ENCODE results near the gene DEFB114.
A peak's percentile ranks its signal among the peaks of the same experiment; 100 is the strongest.
"Not testable (repeated sequence)": the region's sequence is repeated elsewhere in the genome, so short reads cannot be mapped to it uniquely, and the experiment has no call there.

DEFB114 gene, protein sequence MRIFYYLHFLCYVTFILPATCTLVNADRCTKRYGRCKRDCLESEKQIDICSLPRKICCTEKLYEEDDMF

DNA sequence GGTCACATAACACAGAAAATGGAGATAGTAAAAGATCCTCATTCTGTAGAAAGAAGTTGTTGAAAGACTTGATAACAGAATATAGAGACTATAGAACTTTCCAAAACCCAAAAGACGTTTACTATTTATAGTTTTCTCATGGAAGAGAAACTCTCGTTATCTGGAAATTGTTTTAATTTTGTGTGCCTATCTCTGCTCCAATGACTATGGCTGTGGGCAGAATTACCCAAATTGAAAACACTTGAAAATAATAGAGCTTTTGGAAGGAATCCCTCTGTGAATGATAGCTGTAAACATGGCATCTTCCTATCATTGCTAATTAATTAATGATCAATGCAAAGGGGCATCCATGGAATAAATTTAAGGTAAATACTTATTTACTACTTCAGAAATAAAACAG, at the start of gene DEFB114:
Gene DEFB114 (minus strand): TSS at position 101 of the 400 bp plus-strand sequence. CDS start 59 bp downstream, at position 42.
- DNase-seq (ENCODE audit: low read depth in 2 of 2), result no peak

DNA sequence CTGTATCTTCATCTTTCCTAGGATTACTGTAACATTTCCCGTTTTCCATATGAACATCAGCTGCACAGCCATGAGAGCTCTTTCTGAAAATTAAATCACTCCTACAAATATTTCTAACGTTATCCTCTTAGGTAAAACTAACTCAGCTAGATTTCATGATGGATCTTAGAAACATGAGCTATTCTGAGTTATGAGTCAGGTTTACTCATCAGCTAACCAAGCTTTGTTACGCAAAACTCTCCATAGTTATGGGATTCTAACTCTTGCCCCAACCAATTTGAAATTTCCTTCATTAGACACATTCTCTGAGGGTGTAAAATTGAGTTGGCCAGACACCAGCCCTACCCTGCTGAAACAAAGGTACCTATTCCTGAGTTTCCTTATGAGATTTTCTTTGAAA, 43.9 kb upstream of the DEFB114 start:
- peak; percentile 2 to 8 for DNase-seq (ENCODE audit: low read depth in 2 of 2)

DNA sequence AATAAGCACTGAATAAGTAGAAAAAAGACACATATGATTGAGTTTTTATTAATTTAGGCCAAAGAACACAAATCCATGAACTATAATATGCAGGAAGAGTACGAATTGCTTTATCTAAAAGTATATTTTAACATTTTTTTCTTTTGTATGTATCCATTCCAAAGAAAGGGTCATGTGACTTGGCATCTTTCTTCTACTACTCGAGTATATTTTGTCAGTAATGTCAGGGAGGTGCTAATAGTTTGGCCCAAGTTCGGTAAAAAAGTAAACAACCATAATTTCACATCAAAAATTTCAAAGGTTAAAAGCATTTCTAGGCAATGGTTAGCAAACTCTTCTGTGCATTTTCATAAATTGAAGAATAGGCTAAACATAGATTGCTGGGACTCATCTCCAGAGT, 39.2 kb upstream of the DEFB114 start:
- DNase-seq (ENCODE audit: low read depth in 2 of 2), result no peak

DNA sequence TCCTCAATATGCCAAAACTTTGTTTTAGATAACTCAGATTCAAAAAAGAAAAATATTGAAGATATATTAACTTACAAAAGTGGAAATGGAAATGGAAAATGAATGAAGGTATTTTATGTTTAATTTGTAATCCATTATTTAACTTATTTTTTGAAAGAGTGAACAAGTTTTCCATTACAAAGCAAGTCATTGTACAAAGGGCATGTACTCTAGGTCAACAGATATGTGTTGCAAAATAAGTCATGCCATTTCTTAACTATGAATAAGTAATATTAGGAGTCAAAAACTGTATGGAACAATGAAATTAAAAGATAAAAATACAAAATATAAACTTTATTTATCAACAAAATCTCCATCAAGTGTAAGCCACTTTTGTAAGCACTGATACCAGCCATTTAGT, 31.3 kb upstream of the DEFB114 start:
- DNase-seq (ENCODE audit: low read depth in 2 of 2), result no peak

DNA sequence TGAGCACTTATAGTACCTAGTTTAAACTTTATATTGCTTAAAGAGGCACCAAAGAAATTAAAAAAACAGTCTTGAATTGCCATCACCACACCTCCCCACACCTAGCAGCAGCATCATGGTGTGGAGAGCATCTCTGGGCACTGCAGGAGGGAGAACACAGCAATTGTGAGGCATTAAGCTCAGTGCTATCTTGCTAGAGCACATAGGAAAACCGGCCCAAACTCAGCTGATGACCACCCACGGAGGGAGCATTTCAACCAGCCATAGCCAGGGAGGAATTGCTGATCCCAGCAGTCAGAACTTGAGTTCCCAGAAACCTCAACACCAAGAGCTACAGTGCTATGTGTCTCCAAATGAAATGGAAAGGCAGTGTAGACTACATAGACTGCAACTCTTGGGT, 24.9 kb upstream of the DEFB114 start:
- DNase-seq (ENCODE audit: low read depth in 2 of 2), result no peak

DNA sequence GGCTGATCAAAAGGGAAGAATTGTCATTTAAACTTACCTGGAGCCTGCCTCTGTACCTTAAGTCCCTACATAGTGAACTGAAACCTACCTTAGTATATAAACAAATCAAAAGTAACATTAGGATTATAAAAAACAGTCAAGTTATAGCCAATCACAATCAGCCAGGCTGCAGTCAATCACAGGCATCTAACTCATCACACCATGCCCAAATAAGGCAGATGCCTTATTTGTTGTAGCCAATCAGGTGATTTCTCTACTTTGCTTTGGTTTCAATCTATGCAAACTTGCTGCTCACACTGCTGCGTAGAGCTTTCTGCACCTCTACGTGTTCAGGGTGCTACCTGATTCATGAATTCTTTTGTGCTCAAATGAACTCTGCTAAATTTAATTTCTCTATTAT, 23.8 kb upstream of the DEFB114 start:
- no peak for DNase-seq (ENCODE audit: low read depth in 2 of 2)

DNA sequence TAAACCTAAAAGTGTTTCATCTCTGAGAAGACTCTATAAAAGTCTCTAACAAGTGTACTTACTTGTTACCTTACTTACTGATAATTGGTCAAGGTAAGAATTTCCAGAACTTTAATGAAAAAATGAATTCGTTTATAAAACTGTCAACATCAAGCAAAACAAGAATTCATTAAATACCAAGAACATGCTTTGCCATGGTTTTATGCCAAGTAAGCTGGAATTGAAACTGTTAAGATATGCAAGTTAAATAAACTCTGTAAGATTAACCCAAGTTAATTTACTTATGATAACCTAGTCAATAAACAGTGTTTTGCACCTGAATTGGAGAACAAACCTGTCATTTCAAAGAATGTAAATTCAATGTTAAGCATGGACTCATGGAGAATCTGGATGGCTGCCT, 22.6 kb upstream of the DEFB114 start:
- no peak for DNase-seq (ENCODE audit: low read depth in 2 of 2)

DNA sequence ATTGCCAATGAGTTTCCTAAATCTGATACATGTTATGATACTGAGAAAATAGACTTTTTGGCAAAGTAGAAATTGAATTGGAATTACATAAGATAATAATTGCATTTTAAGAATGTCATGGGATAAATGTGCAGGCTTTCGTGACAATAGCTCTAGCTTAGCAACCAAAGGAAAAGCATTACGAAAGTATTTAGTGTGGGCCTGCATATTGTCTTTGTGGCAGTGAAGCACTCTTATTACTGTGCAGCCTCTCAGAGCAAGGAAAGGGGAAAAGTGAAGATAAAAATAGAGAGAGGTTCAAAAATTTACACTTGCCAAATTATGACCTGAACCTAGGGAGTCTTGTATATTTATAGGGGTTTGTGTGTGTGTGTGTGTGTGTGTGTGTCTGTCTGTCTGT, 18.1 kb upstream of the DEFB114 start:
- no peak for DNase-seq (ENCODE audit: low read depth in 2 of 2)

DNA sequence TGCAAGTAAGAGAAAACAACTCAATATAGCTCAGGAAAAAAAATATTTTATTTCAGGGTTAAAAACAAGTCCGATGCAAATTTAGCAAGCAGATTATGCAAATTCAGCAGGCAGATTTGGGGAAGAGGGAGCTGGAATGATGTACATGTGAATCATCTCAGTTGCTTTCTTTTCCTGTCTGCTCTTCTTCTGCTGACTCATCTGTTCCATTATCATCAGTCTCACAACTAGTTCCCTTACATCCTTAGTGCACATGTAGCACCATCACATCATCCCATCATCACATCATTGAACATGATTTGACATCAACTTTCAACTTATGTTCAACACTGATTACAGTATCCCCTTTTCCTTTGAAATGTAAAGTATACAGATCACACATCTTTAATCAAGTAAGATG, 16.9 kb upstream of the DEFB114 start:
- DNase-seq (ENCODE audit: low read depth in 2 of 2), result no peak

DNA sequence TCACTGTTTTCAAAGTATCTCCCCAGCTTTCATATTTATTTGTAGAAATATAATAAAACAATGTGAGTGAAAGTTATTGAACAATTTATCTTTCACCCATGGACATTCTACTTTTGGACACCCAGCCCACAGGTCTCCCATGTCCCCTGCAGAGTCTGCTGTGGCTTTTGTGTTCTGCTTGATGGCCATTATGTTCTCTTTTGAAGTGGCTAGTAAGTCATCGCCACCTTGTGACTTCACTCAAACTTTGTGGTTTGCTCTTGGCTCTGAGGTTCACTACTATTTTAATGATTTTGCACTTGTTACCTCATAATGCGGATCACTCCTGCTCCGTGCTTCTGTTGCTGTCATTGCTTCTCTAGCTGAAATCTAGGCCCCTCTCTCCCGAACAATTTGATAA, 15.6 kb upstream of the DEFB114 start:
- no peak for DNase-seq (ENCODE audit: low read depth in 2 of 2)

DNA sequence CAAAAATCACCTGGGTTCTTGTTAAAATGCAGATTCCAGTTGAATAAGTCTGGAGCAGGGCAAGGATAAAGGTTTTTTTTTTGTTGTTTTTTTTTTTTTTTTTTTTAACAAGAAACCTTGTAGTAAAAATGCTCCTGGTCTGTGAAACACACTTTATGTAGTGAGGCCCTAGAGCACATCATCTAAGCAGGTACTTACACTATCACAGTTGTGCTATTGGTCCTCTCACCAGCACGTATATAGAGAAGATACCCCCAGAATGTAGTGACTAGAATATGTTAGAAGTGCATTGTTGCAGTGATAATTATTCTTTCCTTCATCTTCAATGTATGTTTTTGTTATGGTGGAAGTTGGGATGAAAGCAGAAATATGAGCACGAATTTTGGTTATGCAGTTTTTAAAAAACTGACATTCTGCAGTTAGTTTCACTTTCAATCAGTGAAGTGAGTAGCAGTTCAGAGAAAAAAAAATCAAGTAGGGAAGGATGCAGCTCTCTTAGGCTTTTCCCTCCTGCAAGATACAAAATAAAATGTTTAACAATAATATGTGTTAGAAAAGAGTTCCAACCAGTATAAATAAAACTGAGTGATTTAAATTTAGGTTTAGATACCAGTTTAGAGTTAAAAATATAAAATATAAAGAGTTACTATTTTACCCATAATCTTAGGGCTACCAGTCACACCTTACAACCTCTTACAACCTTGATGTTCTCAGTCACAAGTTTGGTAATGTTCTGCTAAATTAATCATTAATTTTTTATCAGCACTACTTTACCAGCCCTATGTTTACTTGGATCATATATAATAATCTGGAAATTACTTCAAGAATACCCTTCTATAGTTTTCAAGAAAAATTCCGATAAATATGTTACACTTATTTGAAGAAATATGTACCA, 14.6 kb upstream of the DEFB114 start:
- DNase-seq (ENCODE audit: low read depth in 2 of 2), result no peak

DNA sequence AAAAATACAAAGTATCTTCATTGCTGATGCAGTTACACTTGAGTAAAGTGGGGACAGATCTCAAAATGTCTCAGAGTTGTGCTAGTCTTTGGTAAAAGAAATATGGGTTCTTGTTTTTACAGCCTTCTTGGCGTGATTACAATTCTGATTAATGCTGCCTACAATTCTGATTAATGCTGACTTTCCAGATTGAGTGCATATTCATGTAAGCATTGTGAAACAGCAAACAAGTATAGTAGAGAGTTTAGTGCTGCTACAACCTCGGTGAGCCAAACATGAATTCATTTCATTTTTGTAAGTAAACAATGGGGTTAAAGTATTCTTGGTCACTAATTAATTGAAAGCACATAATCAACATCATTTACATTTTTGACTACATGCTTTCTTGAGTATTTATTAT, 5.6 kb upstream of the DEFB114 start, which contains the start of gene DEFB113:
Gene DEFB113 (minus strand): TSS at position 21 of the 400 bp plus-strand sequence. CDS start 0 bp downstream, at position 21.
- DNase-seq (ENCODE audit: low read depth in 2 of 2), result no peak

DNA sequence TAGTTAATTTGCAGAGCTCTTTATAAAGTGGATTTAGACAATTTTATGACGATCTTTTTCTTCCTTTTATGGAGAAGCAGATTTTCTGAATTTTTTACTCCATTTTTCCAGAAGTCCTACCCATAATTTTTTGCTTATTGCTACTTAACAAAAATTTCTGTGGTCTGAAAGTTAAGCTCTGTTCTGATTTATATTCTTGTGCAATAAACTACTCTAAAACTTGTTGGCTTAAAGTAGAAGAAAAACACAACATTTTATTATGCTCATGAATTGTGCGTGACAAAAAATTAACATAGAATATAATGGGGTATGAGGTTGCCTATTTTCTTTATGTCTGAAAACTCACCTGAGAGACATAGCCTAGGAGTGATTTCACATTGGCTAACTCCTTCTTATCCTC, 2.9 kb upstream of the DEFB114 start:
- no peak for DNase-seq (ENCODE audit: low read depth in 2 of 2)

DNA sequence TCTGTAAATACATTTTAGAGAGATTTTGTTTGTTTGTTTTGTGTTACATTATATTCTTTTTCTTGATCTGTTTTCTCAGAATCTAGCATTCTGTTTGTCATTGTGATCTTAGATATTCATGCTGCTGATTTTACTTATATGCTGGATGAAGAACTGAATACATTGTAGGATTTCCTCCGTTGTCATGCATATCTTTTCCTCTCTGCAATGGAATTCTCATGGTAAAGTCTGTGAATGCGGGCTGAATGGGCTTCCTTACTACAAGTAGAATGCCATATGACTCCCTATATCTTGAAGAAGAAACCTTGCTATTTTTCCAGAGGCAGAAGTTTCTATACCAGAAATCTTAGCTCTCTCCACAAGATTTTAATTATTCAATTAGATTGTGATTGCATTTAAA, 2.4 kb upstream of the DEFB114 start:
- no peak for DNase-seq (ENCODE audit: low read depth in 2 of 2)

DNA sequence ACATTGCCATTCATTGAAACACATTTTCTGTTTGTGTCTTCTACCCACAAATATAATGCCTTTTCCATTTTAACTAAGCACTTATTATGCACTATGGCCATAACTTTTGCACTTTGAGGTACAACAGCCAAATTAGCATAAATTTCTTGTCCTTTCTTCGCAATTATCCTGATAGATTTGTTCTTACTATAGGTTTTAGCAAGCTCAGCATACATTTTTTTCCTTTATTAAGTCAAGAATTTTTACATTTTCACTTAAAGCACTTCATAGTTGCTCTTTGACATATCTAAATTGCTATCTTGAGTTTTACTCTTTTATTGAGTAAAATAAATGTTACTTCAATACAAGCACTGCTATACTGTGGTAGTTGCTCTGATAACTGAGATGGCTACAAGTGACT, 5.8 kb downstream of the DEFB114 start:
- DNase-seq (ENCODE audit: low read depth in 2 of 2), result no peak

DNA sequence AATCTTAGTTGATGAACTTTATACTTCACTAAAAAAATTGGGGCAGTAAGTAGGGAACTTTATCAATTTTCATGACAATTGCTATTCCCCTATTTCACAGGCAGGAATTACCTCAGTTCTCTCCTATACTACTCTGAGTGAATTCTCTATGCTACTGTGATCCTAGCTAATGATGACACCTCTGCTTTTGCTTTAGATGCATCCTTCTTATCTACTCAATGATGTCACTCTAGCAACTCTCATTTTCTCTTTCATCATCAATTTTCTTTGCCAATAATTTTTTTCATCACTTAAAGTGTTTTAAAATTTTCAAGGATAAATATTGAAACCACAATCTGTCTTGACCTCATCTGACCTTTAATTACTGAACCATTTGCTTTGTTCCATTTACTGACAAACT, 8.1 kb downstream of the DEFB114 start:
- DNase-seq (ENCODE audit: low read depth in 2 of 2), result no peak

DNA sequence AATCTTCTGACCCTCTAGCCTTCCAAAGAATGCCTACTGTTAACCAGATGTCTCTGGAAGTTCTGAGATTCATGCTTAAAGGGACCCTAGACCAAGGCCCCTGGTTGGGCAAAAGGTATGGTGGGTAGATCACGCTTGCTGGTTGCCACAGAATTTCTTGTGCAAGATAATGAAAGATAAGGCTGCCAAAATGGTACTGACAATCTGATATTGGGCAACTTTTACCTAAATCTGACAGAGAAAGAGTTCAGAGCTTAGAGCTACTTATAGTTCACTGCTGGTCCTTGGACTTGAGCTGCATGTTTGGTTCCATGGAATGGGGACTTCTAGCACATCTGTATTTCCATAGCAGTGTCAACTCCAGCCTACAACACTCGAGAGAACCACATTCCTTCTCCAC, 12.0 kb downstream of the DEFB114 start:
- no peak for DNase-seq (ENCODE audit: low read depth in 2 of 2)

DNA sequence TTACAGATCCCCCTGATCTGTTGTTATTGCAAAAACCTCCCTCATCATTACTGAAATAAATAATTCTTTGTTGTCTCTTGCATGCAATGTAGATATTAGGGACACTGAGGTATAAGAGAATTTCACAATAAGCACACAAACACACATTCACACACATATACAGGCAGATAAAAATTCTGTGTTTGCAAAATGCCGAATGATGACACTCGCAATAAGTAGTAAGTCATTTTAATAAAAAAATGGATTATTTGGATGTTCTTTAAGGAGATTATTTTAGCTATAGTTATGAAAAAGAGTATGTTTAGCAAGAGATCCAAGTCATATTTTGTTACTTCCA, 13.6 kb downstream of the DEFB114 start:
- no peak for DNase-seq (ENCODE audit: low read depth in 2 of 2)

DNA sequence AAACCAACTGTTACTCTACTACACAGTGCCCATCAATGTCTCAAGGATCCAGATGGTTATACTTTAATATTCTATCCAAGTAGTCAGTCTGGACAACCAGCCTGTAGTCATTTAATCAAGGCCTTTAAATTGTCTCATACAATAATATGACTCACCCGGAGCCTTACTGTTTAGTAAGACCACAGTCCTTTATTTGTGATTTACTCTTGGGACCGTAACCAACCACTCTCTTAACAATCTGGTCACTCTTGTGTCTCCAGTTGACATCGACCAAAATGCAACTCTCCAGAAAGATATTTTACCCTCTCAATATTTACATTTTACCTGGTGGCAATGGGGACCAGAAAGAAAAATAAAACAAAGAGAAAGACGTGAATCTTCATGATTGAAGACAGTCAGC, 14.9 kb downstream of the DEFB114 start:
- DNase-seq (ENCODE audit: low read depth in 2 of 2), result no peak

DNA sequence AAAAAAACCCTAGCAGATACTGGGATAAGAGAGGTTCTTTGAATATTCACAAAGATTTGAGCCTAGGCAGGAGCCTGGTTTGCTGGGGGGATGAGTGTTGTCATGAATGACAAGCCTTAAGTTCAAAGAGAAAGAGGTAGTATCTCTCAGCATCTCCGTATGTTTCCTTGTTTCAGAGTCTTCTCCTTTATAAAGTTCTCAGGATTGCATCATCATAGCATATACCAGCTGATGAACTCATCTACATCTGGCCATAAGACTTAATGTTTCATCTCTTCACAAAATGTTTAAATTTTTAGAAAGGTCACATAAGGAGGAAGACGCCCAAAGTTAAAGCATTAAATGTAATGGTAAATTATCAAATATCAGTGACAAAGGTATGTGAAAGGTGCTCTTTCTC, 17.1 kb downstream of the DEFB114 start:
- DNase-seq (ENCODE audit: low read depth in 2 of 2), result no peak

DNA sequence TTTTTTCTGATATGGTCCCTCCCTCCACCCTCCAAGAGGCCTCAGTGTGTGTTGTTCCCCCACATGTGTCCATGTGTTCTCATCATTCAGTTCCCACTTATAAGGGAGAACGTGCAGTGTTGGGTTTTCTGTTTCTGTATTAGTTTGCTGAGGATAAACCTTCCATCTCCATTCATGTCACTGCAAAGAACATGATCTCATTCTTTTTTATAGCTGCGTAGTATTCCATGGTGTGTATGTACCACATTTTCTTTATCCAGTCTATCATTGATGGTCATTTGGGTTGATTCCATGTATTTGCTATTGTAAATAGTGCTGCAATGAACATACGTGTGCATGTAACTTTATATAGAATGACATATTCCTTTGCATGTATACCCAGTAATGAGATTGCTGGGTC, 19.9 kb downstream of the DEFB114 start:
- not testable (repeated sequence) for DNase-seq (ENCODE audit: low read depth in 2 of 2)

DNA sequence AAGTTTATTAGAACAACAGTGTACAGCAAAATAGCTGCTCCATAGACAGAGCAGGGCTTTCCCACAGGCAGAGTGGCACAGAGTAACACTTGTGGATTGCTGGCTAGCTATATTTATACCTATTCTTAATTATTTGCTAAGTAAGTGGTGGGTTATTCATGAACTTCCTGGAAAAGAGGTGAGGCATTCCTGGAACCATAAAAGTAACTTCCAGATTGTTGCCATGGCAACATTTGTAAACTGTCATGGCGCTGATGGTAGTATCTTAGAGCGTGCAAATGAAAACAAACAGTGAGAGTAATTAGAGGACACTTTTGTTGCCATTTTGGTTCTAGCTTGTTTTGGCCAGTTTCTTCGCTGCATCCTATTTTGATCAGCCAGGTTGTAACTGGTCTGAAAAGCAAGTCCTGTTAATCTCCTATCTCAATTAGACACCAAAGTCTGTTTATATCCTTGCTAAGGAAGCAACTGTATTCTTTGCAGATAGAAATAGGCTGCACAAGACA, 23.9 kb downstream of the DEFB114 start:
- no peak for DNase-seq (ENCODE audit: low read depth in 2 of 2)

DNA sequence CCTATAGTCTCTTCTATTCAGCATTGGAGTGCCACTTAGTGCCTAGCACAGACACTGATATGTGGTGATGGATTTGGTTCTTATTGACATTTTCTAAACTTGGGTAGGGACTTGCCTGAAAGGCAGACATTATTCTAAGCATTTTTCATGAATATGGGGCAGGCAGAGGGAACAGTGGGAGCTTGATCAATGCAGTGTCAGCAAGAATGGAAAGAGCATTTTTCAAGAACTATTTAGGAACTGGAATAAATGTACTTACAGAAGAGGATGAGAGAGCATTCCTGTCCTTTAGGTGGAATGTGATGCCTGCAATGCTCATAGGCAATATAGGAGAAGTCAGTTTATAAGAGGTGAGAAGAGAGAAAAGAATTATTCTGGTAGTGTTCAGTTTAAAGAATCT, 26.2 kb downstream of the DEFB114 start:
- no peak for DNase-seq (ENCODE audit: low read depth in 2 of 2)

DNA sequence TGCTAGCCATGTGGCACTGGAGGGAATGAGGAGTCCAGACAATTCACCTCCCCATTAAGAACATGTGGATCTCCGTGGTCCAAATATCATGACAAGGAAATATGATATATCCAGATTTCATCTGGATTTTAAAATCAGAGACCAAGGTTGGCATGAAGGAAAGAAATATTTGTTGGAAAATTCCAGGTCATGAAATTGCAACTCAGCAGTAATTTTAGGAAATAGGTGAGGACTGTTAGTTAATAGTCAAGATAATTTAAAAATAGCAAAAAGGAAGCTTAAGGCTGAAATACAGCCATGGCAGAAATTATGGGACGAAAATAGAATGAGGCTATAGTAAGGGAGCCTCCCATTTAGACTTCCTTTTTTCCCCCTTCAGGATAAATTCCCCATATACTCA, 26.9 kb downstream of the DEFB114 start:
- no peak for DNase-seq (ENCODE audit: low read depth in 2 of 2)
